ENCODE data around the gene CNTN5.

The CNTN5 gene

GRCh38 chr11:99333621-99334020, 312.9 kb downstream of the CNTN5 start:
- TF ChIP-seq ZNF654 (tag by site-specific recombination; IDR thresholded peaks at IDR 0.05; ENCODE audit: low read depth) (no peak), ZNF148 (tag by site-specific recombination; IDR thresholded peaks at IDR 0.05; ENCODE audit: borderline replicate concordance) (no peak), FEZF1 (tag by site-specific recombination; IDR thresholded peaks at IDR 0.05) (no peak)
- Histone ChIP-seq H3K27ac (ENCODE audit: extremely low read depth, low read depth, low read length) (no peak overlapping the region), H3K4me3 (ENCODE audit: low read depth, low read length) (no peak overlapping the region), H3K4me1 (ENCODE audit: control insufficient read depth, insufficient read depth, low read length) (no peaks in the 10 kb centered on the region), H3K9me3 (ENCODE audit: control insufficient read depth, insufficient read depth, low read depth, low read length) (no peaks in the 10 kb centered on the region), H3K36me3 (ENCODE audit: control insufficient read depth in 2 of 2, insufficient read depth in 1 of 2, low read length in 2 of 2) (no peaks in the 10 kb centered on the region)
- ChIA-PET CTCF (no interaction called here), POLR2A (no interaction called here)

- Histone ChIP-seq H3K27ac (ENCODE audit: extremely low read depth, low read depth, low read length) (no peak overlapping the region), H3K4me3 (ENCODE audit: low read depth, low read length) (no peak overlapping the region), H3K36me3 (ENCODE audit: control insufficient read depth in 2 of 2, insufficient read depth in 1 of 2, low read length in 2 of 2) (no peaks in the 10 kb centered on the region), H3K9me3 (ENCODE audit: control insufficient read depth, insufficient read depth, low read depth, low read length) (no peaks in the 10 kb centered on the region), H3K4me1 (ENCODE audit: control insufficient read depth, insufficient read depth, low read length) (no peaks in the 10 kb centered on the region)
- ChIA-PET POLR2A (no interaction called here), CTCF (no interaction called here)
- no peak for TF ChIP-seq OSR2 (tag by site-specific recombination; IDR thresholded peaks at IDR 0.05)
- TF ChIP-seq ZNF560 (tag by site-specific recombination; IDR thresholded peaks at IDR 0.05; ENCODE audit: borderline replicate concordance) = no peak
- no peak for TF ChIP-seq ZNF335 (tag by site-specific recombination; conservative IDR thresholded peaks at IDR 0.05)
- no peak for TF ChIP-seq MYNN (tag by site-specific recombination; IDR thresholded peaks at IDR 0.05; ENCODE audit: borderline replicate concordance)
- TF ChIP-seq ZNF768 (tag by site-specific recombination; IDR thresholded peaks at IDR 0.05) = no peak
- no peak for TF ChIP-seq ZNF121 (tag by site-specific recombination; IDR thresholded peaks at IDR 0.05)
- TF ChIP-seq ZNF433 (tag by site-specific recombination; IDR thresholded peaks at IDR 0.05; ENCODE audit: low read depth) = no peak
- TF ChIP-seq ZNF184 (tag by site-specific recombination; IDR thresholded peaks at IDR 0.05) = no peak
- no peak for TF ChIP-seq ZNF677 (tag by site-specific recombination; IDR thresholded peaks at IDR 0.05)
- TF ChIP-seq ZNF792 (tag by site-specific recombination; IDR thresholded peaks at IDR 0.05) = no peak
- TF ChIP-seq ZNF624 (tag by site-specific recombination; IDR thresholded peaks at IDR 0.05) = no peak
- TF ChIP-seq ZNF292 (tag by site-specific recombination; IDR thresholded peaks at IDR 0.05; ENCODE audit: borderline replicate concordance, low read depth) = no peak
- TF ChIP-seq IKZF3 (tag by site-specific recombination; IDR thresholded peaks at IDR 0.05) = no peak
- TF ChIP-seq ZNF654 (tag by site-specific recombination; IDR thresholded peaks at IDR 0.05; ENCODE audit: low read depth) = no peak
- TF ChIP-seq ZNF629 (tag by site-specific recombination; IDR thresholded peaks at IDR 0.05) = no peak
- no peak for TF ChIP-seq ZNF18 (tag by site-specific recombination; IDR thresholded peaks at IDR 0.05)
- TF ChIP-seq ZNF239 (tag by site-specific recombination; IDR thresholded peaks at IDR 0.05) = no peak
- TF ChIP-seq ZNF26 (tag by site-specific recombination; IDR thresholded peaks at IDR 0.05) = no peak
- no peak for TF ChIP-seq KLF10 (tag by site-specific recombination; IDR thresholded peaks at IDR 0.05)
Measured at GRCh38 chr11:99343117-99343516, 322.4 kb downstream of the CNTN5 start.

Data from HEK293 (cell line).